Measurements from ENCODE around the gene LAMA4.

The LAMA4 gene

GRCh38 chr6:112286500-112287144 lies 32.3 kb upstream of the LAMA4 start:
- no peak for DNase-seq (ENCODE audit: low read depth)
- H3K4me3 ChIP-seq (ENCODE audit: low read depth, low read length): no peak overlapping the region
- TF ChIP-seq, protein P1, sequence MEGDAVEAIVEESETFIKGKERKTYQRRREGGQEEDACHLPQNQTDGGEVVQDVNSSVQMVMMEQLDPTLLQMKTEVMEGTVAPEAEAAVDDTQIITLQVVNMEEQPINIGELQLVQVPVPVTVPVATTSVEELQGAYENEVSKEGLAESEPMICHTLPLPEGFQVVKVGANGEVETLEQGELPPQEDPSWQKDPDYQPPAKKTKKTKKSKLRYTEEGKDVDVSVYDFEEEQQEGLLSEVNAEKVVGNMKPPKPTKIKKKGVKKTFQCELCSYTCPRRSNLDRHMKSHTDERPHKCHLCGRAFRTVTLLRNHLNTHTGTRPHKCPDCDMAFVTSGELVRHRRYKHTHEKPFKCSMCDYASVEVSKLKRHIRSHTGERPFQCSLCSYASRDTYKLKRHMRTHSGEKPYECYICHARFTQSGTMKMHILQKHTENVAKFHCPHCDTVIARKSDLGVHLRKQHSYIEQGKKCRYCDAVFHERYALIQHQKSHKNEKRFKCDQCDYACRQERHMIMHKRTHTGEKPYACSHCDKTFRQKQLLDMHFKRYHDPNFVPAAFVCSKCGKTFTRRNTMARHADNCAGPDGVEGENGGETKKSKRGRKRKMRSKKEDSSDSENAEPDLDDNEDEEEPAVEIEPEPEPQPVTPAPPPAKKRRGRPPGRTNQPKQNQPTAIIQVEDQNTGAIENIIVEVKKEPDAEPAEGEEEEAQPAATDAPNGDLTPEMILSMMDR (IDR thresholded peaks at IDR 0.05; ENCODE audit: low read depth, low read length, missing control alignments): no peak
- in situ Hi-C loops (cut with HindIII; ENCODE audit: low sequenced_read_pairs): no loop called here

- TF ChIP-seq, protein P1 (IDR thresholded peaks at IDR 0.05; ENCODE audit: low read depth, low read length, missing control alignments): no peak
- H3K4me3 ChIP-seq (ENCODE audit: low read depth, low read length): no peak overlapping the region
- in situ Hi-C loops (cut with HindIII; ENCODE audit: low sequenced_read_pairs): no loop called here
- DNase-seq (ENCODE audit: low read depth): no peak
Measured at GRCh38 chr6:112286010-112286409, 31.6 kb upstream of the LAMA4 start.

- DNase-seq (ENCODE audit: low read depth): no peak
- TF ChIP-seq, protein P1 (IDR thresholded peaks at IDR 0.05; ENCODE audit: low read depth, low read length, missing control alignments): no peak
- no peak overlapping the region for H3K4me3 ChIP-seq (ENCODE audit: low read depth, low read length)
- in situ Hi-C loops (cut with HindIII; ENCODE audit: low sequenced_read_pairs): no loop called here
Measured at GRCh38 chr6:112284603-112285002, 30.2 kb upstream of the LAMA4 start.

- no peak for DNase-seq (ENCODE audit: low read depth)
- TF ChIP-seq, protein P1 (IDR thresholded peaks at IDR 0.05; ENCODE audit: low read depth, low read length, missing control alignments): no peak
- in situ Hi-C loops (cut with HindIII; ENCODE audit: low sequenced_read_pairs): no loop called here
- no peak overlapping the region for H3K4me3 ChIP-seq (ENCODE audit: low read depth, low read length)
Measured at GRCh38 chr6:112283621-112284020, 29.3 kb upstream of the LAMA4 start.

DNA sequence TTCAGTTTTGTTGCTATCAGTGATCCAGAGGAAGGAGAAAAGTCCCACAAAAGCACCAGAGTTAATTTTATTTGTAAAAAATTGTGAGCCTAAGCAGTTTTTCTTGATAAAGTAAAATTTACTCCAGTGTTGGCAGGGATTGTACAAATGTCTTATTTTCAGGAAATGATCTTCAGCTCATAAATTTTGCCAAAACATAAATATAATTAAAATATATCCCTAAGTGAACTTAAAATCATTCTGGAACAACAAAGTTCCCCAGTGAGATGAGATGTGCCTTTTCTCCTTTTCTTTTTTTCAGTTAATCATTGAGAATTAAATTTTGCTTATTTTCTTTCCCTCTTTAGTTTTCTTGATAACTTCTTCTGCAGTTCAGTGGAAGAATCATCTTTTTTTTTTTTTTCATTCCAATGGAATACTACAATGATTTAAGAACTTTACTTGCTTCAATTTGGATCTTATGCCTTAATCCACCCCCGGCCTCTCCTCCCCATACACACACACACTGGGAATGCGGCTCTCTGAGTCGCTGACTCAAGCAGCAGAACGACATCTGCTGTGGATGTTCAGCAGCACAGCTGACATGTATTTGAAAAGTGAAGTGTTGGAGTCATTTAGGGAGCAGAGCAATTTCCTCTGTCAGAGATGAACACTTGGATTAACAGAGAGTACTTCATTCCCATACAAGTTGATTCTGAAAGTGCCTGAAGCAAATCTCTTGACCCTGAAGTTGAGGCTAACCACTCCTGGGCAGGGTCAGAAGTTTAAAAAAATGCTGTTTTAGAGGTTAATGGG lies 27.7 kb upstream of the LAMA4 start:
- no peak overlapping the region for H3K4me3 ChIP-seq (ENCODE audit: low read depth, low read length)
- TF ChIP-seq, protein P1 (IDR thresholded peaks at IDR 0.05; ENCODE audit: low read depth, low read length, missing control alignments): peak; percentile 50
- peak; percentile 59 for DNase-seq (ENCODE audit: low read depth)
- in situ Hi-C loops (cut with HindIII; ENCODE audit: low sequenced_read_pairs): no loop called here

DNA sequence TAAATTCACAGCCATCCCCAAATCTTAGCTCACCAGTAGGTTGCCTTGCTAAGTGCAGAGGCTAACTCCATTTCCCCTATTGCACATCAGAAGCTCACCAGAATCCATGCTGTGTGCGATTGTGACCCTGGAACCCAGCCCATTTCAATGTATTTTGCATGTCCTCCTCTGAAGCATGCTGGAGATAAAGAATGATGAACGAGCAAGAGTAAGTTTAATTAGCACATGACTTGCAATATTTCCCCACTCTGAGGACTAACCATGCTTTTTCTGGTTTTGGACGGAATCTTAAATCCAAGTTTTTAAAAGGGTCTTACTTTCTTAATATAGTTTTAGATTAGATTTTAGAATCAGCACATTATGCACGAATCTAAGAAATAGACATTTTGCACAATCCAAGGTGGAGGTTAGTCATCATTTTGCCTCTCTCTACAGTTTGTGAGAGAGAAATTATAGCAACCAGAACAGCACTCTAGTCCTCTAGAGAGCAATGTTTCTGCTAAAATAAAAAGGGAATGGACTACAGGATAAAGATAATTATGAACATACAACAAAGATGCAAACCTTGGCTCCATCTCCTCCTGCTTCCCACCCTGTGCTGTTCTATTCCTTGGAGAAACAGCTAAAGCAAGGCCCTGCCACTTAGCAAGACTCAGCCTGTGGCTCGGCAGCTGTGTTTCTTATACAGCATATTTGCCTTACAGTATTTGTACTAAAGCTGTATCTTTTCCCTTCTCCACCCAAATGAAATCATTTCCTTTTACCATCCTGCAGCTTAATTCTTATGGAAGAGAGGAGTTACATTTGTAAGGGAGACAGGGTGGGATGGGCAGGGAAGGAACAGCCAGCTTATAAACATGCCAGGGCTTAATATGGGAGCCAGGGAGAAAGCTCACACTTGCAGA lies 24.9 kb upstream of the LAMA4 start:
- in situ Hi-C loops (cut with HindIII; ENCODE audit: low sequenced_read_pairs): no loop called here
- DNase-seq (ENCODE audit: low read depth): no peak
- TF ChIP-seq, protein P1 (IDR thresholded peaks at IDR 0.05; ENCODE audit: low read depth, low read length, missing control alignments): no peak
- H3K4me3 ChIP-seq (ENCODE audit: low read depth, low read length): no peak overlapping the region

All from astrocyte of the cerebellum (primary cell).